Stimulated activated CD8-positive, alpha-beta memory T cell treated with anti-CD3 and anti-CD28 coated beads, Interleukin-2, amount 100 ng/mL, for 48 hours (primary cell): ENCODE data around the gene SGSM2.

ENCODE experiments used
- DNase-seq, 2 donors: peaks; one replicate each; pipeline ENCODE4 v3.0.0-alpha.2; 2020; ENCODE audit warnings: low read depth in 2 of 2

Gene SGSM2

DNA sequence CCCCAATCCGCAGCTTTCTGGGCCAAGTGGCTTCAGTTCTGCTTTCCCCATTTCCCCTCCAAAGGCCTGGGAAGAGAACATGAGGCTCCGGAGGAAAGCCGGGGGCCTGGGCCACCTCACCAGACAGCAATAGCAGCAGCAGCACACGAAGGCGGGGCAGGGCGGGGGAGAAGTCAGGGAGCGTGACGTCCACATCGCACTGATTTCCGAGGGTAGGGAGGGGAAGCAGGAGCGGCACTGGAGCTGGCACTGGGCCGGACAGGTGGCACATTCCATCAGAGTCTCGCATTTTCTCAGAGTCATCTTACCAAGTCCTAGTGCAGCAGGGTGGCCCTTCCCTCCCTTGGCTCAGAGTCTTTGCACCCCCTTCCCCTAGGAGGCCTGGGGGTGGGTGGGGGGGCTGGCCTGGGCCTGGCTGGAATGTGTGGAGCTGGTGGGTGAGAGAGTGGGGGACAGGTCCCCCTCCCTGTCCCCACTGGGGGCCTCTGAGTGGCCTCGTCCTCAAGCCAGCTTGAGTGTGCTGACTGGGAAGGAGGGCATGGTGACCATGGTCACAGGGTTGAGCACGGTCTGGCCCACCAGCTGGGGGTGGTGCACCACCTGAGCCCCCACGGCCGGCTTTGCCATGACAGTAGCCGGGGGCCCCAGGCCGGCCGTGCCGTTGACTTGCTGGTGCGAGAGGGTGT, 49.2 kb downstream of the SGSM2 start:
- no peak for DNase-seq

DNA sequence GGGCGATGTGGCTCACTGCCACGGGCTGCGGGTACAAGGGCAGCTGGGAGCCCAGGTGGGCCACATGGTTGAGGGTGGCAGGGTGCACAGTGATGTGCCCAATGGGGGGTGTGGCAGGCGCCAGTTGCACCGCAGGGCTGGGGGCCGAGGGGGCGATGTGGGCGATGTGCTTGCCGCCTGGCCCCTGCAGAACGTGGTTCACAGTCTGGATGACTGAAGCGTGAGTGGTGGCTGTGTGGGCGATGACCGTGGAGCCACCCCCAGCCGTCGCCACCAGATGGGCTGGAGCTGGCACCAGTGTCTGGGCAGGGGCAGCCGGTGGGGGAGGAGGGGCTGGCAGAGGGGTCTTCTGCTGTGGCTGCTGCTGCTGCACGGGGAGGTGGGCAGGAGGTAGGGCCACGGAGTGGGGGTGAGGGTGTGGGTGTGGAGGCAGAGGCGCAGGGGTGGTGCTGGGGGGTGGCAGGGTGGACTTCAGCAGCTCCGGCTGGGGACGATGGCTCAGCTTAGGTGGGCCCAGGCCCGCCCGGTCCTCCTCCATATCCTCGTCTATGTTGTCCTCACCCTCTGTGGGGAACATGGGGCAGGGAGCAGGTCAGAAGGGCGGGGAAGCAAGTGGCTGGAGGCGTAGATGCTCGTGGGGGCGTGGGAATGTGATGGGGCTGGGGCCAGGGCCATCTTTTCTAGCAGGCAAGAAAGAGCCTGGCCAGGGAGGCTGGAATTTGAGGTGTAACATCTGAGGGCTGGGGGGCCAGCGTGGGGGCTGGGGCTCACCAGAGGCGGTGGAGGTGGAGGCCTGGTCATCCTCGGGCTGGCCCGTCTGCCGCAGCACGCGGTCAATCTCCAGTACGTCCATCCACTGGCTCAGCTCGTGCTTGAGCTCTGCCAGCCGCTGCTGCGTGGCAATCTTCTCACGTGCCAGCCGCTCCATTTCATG, 50.1 kb downstream of the SGSM2 start:
- no peak for DNase-seq

DNA sequence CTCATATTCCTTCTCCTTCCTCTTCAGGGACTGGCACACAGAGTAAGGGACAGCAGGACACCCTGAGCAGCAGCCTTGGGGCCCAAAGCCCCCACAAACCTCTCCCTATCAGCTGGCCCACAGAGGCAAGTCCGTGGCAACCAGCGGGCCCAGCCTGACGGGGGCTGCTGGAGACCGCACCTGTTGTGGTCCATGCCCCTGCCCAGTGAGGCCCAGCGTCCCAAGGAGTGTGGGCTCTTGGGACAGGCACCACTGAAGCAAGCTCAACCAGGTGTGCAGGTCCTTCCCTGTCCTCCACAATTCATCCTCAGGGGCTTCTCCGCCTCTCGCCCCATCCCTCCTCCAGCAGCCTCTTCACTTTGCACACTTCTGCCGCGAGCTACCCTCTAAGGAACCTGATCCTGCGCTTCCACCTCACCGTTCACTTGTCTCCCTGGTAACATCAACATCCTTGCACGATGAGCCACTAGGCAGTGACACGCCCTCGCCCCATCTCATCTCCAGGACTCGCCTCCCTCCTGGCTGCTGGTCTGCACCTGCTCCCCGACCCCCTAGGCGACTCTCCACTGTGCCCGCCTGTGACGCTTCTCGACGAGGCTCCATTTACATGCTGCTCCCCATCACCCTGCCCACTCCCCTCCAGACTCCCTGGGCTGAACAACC, 50.9 kb downstream of the SGSM2 start:
- no peak for DNase-seq

DNA sequence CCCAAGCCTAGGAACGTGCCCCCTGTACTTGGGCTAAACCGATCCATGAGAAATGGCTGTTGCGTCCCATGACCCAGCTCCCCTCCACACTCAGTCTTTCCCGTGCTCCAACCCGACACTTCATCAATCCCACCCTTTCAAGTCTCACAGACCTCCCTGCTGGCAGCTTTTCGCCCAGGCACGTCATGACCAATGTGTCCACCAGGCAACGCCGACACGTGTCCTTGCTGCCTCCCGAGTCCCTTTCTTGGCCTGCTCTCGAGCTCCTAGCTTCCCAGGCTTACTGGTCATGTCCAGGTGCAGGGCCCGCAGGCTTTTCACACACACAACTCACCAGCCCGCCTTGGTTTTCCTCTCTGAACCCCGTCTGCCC, 51.4 kb downstream of the SGSM2 start:
- DNase-seq, result no peak

DNA sequence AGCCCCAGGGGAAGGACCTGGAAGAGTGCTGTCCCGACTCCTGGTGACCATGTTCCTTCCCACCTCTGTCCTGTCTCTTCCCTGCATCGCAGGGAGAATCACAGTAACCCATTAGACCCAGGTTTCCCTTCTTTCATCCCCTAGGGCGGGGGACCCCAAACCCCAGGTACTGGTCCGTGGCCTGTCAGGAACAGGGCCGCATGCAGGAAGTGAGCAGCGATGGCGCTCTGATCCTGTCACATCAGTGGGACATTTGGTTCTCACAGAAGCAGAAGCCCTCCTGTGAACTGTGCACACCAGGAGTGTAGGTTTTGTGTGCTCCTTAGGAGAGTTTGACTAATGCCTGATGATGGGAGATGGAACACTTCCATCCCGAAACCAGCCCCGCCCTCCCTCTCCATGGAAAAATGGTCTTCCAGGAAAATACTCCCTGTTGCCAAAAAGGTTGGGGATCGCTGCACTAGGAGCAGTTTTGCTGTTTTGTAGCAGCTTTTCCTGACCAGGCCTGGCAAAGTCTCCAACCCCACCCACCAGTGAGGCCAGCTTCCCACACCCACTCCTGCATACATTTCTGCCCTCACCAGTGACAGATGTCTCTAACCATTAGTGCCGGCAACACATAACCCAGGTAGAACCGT, 53.0 kb downstream of the SGSM2 start:
- DNase-seq, result no peak

DNA sequence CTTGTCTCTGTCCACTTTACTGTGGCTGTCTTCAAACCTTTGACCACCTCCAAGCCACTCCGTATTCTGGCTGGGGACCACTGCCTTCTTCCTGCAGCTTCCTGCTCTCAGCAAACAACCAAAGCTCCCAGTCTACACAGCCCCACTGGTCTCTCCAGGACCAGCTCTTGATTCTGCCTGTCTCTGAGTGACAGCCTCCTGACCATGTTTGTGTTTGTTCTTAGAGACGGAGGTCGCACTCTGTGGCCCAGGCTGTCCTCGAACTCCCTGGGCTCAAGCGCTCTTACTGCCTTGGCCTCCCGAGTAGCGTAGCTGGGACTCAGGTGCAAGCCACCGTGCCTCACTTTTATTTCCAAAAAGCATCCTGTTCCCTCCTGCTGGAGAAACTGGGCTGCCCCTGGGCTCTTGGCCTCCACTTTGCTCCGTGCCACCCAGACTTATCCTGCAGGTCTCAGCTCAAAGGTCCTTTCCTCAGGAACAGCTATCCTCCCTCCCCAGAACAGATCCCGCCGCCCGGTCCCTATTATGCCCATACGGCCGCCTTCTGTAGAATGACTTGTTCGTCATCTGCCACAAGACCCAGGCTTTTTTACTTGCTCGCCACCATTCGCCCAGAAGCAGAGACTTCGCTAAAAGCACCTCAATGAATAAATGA, 54.4 kb downstream of the SGSM2 start:
- no peak for DNase-seq

DNA sequence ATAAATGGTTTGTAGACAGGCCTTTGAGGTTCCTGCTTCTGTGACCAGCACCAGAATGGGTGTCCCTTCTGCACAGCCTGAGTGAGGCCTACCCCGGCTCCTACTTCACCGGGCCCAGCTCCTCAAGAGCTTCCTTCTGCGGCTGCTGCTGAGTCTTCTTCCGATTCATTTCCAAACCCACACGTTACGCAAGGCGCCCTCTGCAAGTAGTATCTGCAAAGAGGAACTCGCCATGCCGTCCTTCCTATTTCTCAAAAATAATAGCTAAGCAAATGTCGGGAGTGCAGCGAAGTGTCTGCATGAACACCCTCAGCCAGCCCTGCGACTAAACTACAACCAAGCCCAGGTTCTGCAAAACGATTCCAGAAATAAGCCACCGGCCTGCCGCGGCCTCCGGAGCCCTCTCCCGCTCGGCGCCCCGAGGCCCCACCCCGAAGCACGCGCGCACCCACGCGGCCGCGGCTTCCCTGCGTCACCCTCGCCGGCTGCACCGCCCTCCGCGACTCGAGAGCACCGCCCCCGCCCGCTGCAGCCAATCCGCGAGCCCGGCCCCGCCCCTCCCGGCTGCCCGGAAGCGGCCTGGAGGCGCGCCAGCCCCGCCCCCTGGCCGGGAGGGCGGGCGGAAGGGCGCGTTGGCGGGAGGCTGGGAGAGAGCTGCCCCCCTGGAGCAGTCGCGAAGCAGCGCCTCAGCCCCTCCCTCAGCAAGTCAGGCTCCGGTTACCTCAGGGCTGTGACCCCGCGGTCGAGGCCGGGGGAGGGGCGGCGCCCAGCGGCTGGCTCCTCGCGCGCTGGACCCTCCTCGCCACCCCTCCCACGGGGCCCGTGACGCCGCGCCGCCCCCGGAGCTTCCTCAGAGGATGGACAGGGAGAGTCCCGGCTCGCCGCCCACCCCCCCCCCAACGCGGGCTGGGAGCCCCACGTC, 55.2 kb downstream of the SGSM2 start:
- DNase-seq, result peak; percentile 96 to 100

DNA sequence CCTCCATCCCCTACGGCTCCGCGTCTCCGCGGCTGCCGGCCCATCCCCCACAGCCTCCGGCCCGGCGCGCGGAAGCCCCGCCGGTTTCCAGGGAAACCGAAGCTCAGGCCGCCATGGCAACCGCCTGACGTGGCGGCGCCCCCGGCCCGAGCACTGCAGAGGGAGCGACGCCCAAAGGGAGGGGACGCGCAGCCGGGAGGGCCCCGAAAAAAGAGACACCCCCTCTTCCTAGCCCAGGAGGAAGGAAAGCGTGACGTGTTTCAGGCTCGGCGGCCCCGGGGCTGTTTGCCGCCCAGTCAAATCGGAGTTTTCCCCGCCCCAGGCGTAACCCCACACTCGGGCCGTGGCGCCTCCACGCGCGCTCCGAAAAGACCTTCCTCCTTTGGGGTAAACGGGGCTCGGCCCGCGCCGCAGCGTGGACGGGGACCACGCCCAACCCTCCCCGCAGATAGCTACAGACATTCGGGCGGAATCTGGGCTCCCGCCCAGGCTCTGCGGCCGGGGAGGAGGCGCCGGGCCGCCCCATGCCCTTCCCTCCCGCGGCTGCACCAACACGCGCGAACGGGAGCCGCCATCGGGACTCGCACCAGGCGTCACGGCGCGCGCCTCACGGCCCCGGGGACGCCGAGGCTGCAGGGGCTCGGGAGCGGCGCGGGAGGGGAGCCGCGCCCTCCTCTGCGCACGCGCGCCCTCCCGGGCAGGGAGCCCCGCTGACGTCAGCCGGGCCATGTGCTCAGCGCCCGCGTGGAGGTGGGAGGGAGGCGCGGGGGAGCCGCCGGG, 56.1 kb downstream of the SGSM2 start:
- peak; percentile 87 to 90 for DNase-seq

DNA sequence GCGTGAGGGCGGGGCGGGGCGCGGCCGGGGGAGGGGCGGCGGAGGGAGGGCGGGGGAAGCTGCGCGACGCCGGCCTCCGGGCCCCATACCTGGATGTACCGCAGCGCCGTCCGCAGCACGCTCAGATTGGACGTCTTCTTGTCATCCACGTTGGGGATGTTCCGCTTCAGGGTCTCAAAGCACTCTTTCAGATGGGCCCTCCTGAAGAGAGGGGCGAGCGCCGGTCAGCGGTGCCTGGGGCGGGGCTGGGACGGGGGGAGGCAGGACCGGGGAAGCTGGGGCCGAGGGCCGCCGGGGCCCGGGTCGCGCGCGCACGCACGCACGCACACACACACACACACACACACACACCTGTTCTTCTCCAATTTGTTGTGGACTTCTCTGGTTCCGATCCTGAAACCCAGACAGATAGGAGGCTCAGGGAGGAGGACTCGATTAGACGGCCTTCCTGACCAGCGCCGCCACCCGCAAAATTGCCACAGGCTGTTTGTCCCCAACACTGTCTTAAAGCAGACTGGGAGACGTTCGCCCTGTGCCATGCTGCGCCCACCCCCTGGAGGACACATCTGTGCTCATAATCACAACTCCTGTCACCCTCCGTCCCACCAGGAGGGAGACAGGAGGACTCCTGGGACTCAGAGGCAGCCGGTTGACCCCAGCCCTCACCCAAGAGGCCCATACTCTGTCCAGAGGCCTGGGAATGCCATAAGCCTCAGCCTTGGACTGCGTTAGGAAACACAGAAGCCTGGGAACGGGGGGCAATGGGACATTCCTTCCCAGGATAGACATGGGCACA, 56.9 kb downstream of the SGSM2 start:
- DNase-seq, result no peak

DNA sequence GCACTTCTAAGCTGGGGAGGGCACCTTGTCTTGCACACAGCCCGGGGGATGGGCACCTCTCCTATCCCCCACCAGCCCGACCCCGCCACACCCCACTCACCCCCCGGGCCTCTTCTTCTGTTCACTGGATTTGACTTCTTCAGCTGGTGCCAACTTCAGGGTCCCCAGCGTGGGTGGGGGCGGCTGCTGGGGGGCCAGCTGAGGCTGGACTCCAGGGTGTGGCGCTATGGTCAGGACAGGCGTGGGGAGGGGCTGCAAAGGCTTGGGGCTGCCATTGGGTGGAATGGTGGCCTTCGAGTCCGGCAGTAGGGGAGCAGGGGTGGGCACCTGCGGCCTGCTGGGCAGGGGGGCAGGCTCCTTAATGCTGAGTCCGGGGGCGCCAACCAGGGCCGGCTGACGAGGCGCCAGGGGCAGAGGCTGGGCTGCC, 57.5 kb downstream of the SGSM2 start:
- DNase-seq, result no peak

DNA sequence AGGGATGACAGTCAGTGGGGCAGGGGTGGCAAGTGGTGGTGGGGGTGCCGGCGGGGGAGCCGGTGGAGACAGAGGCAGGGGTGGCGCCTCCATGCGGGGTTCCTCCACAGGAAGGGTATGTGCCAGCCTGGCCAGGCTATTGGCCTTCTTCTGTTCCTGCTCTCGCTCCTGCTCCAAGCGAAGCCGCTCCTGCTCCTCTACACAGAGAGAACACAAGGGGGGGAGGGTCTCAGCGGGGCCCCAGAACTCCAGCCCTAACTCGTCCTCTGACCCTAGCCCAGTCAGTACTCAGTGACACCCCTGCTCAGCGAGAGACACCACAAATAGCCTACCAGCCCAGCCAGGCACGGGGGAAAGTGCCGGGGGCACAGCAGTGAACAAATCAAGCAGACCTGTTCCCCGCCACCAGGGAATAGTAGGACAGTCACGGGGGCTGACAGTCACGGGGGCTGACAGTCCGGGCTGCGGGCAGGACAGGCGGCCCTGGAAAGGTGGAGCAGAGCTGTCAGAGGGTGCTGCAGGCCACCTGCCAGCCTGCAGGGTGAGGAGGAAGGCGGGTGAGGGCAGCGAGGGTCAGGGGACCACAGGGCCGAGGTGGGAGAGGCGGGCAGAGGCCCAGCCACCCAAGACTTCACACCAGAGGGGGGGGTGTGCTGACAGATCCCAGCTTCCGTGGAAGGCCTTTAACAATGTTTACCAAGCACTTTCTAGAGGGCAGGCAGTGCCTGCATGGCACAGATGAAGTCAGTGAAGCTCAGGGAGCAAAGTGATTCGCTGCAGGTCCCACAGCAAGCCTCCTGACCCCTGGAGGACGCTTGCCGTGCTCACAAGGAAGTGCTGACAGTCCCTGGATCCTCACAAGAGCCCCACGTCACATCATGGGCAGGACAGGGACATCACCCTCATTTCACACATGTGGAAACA, 58.2 kb downstream of the SGSM2 start:
- DNase-seq, result no peak

DNA sequence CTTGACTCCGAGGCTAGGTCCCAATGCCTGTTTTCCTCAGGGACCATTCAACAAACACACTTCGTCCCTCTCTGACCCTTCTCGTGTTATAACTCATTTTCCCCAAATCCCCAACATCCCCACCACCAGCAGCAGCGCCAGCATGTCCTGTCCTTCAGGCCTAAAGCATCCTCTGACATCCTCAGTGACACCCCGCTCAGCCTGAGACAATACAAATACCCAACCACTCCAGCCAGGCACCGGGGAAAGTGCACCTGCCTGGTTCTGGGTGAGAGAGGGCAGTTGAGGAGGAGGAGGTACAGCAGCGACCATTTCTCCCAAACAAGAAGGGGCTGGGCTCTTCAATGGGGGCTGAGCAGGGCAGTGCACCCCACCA, 58.9 kb downstream of the SGSM2 start:
- DNase-seq, result no peak

DNA sequence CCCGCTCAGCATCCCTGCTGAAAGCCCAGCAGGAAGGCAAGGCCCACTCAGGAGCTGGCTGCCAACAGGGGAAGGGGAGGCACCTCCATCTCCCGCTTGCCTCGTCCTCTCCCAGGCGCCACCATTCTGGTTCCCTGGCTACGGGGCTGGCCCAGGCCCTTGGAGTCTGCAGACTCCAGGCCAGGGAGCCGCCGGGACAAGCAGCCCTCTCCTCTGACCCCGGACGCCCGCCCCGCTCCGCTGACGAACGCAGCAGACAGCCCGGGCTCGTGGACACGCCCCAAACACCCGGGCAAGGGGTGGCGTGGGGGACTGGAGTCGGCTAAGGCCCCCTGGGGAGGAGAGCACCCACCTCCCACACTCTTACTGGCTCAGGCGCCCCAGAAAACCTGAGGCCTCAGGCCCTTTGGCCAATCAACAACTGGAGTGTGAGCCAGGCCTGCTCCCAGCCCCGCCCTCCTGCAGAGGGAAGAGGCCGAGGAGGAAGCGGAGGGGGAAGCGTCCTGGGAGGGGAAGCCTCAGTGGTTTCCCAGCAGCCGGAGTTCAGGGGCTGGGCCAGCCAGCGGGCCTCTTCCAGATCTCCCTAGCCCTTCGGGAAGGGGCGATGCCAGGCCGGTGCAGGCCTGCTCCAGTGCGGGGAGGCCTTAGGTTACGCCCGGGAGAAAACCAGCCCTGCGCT, 59.4 kb downstream of the SGSM2 start:
- peak in 1 of 2 donors; percentile 42 for DNase-seq

DNA sequence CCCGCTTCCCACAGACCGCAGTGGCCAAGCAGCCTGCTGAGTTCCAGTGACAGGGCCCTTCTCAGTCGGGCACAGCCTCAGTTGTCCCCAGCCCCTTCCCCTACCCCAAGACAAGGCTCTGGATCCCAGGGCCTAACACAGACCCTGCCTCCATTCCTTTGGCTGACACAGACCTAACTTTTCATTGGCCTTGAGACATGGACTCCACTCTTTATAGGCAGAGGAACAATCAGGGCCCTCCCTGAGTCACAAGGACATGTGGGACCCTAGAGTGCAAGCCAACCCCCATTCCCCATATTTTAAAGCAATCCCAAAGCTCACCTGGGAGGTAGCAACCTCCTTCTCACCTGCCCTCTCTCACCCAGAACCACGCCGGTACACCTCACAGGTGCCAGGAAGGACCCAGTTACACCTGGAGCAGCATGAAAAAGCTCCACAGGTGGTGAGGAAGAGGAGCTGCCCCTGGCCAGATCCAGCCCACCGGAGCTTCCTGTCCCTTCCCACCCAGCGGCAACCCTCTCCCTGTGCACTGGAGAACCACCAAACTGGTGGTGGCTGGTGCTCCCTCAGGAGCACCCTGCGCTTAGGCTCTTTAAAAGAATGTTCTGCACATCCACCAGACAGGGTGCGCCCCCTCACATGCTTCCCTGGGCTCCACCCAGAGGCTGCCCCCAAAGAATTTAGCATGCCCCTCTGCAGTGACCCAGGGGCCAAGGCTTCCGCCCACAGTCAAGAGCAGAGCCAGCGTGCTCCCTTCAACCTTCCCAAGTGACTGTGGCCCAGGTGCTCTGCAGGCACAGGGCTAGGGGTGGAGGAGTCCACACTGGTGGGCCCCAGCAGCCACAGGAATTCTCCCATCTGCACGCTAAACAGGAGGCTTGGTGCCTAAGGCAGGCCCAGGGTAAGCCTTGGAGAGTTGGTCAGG, 60.2 kb downstream of the SGSM2 start:
- DNase-seq, result no peak

DNA sequence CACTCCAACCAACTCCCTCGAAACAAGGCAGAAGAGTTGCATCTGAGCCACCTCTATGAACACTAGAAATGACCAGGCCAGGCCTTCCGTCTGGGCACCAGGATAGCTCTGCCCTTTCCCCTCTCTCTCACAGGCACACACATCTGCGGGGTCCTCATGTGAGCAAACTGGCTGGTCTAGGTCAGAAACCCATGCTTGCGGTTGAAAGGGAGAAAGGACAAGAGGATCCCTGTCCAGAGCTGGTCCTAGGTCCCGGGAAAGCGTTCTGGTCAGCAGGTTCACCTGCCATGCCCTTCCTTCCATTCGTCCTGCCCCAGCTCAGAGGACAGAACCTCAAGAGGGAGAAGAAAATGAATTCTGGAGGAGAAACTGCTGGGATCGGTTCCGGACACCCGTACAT, 60.9 kb downstream of the SGSM2 start:
- DNase-seq, result no peak
